K562 (cell line): ENCODE measurements around the gene NUDCD3. TPM values are rescaled to one million over a fixed set of nuclear protein-coding genes. Genes with fewer than 3 reads are reported as not detected.

Source experiments
- ATAC-seq: fragments of 200-7000 bp; cut with Tn5 transposase; 3 replicates; pipeline ENCODE4 v1.9.1; 2020; ENCODE audit warnings: moderate library complexity
- BruUV-seq: library from RNA; stranded (reverse); fragments of 400-500 nt; replicated peaks from 2 replicates; lab custom pipeline; 2021; lab: Mats Ljungman, UMichigan
- CTCF ChIA-PET: fragments of 300-600 bp; formaldehyde crosslinking; extraction: SDS; loops from one replicate; lab custom pipeline; 2021; ENCODE audit warnings: low intra/inter-chr PET ratio; lab: Yijun Ruan, JAX
- POLR2A ChIA-PET: fragments of 300-600, 350-650 bp; sonication (Branson Sonifier 250); formaldehyde crosslinking; extraction: SDS; loops from one replicate; lab custom pipeline; 2021; ENCODE audit warnings: antibody characterized with exemption, inconsistent platforms; lab: Yijun Ruan, JAX
- DNase-seq, 4 experiments: peaks; one replicate each; pipeline versions ENCODE4 v3.0.0 to v3.0.0-alpha.2; 2011 to 2018; ENCODE audit warnings: low spot score in 3 of 4, mixed read lengths in 3 of 4; ENCODE audit errors: extremely low read depth in 1 of 4
- FAIRE-seq: peaks from 2 replicates; lab custom pipeline; 2011; peaks lifted over from hg19 to GRCh38; lab: Jason Lieb, UNC
- H2AFZ ChIP-seq: 2 replicates; pipeline ENCODE4 v1.6.0; 2011; ENCODE audit warnings: low read depth, low read length, control low read depth, inconsistent platforms
- H3K27ac ChIP-seq: fragments of 200-600 bp; 3 replicates; pipeline ENCODE4 v1.8.0; 2011; ENCODE audit warnings: low read depth, mild to moderate bottlenecking, control low read depth, inconsistent platforms, low read length, moderate library complexity, mixed read lengths; ENCODE audit errors: extremely low read depth
- H3K27me3 ChIP-seq, 2 experiments: fragments of 300-600 bp in 1 of 2; 2 replicates in 1 of 2; 3 replicates in 1 of 2; pipeline versions ENCODE4 v1.6.0 to v1.8.0; 2011; ENCODE audit warnings: inconsistent platforms in 2 of 2, low read length in 2 of 2, mild to moderate bottlenecking in 1 of 2, mixed read lengths in 1 of 2, moderate library complexity in 1 of 2; ENCODE audit not compliant: control insufficient read depth in 2 of 2, insufficient read depth in 2 of 2
- H3K36me3 ChIP-seq: fragments of 300-600 bp; 3 replicates; pipeline ENCODE4 v1.8.0; 2011; ENCODE audit warnings: mild to moderate bottlenecking, low read length, inconsistent platforms; ENCODE audit not compliant: control insufficient read depth, insufficient read depth
- H3K4me1 ChIP-seq, 2 experiments: fragments of 200-600 bp in 1 of 2; replicated peaks in 1 of 2; 2 replicates in 1 of 2; 3 replicates in 1 of 2; pipeline versions ENCODE4 v1.5.1 to v1.8.0; 2011; ENCODE audit warnings: inconsistent platforms in 2 of 2, low read length in 2 of 2, mild to moderate bottlenecking in 1 of 2, mixed read lengths in 1 of 2, moderate library complexity in 1 of 2; ENCODE audit not compliant: control insufficient read depth in 2 of 2, insufficient read depth in 2 of 2
- H3K4me2 ChIP-seq: 2 replicates; pipeline ENCODE4 v1.6.1; 2011; ENCODE audit warnings: low read length, control low read depth, inconsistent platforms, mixed read lengths; ENCODE audit not compliant: insufficient read depth
- H3K4me3 ChIP-seq: fragments of 200-600 bp; sonication (generic), shearing (Covaris generic); 2 replicates; pipeline ENCODE4 v1.5.1; 2016; ENCODE audit warnings: control low read depth, inconsistent platforms
- H3K79me2 ChIP-seq: fragments of 200-600 bp; 3 replicates; pipeline ENCODE4 v1.8.0; 2011; ENCODE audit warnings: low read length, inconsistent platforms; ENCODE audit not compliant: control insufficient read depth, insufficient read depth
- H3K9ac ChIP-seq, 2 experiments: 2 replicates each; pipeline versions ENCODE4 v1.6.0 to v1.6.1; 2011; ENCODE audit warnings: low read depth in 2 of 2, low read length in 2 of 2, control low read depth in 1 of 2, inconsistent platforms in 1 of 2, mild to moderate bottlenecking in 1 of 2, mixed read lengths in 1 of 2; ENCODE audit not compliant: insufficient read depth in 1 of 2
- H3K9me1 ChIP-seq: one replicate; pipeline ENCODE4 v1.6.0; 2011; ENCODE audit warnings: inconsistent platforms, mild to moderate bottlenecking, low read length, moderate library complexity; ENCODE audit not compliant: control insufficient read depth, insufficient read depth
- H3K9me3 ChIP-seq: replicated peaks from 2 replicates; pipeline ENCODE4 v1.5.1; 2011; ENCODE audit warnings: low read depth, low read length, inconsistent platforms; ENCODE audit not compliant: control insufficient read depth, insufficient read depth
- H4K20me1 ChIP-seq: replicated peaks from 2 replicates; pipeline ENCODE4 v1.6.1; 2011; ENCODE audit warnings: low read length, inconsistent platforms, mixed read lengths; ENCODE audit not compliant: control insufficient read depth, insufficient read depth
- CAMTA2 ChIP-seq: fragments of 250-450 bp; sonication (Bioruptor Pico); conservative IDR thresholded peaks from 2 replicates; pipeline ENCODE4 v1.5.1; 2022
- DACH1 ChIP-seq: fragments of 450-650 bp; IDR thresholded peaks from 2 replicates; pipeline ENCODE4 v1.6.1; 2018; ENCODE audit not compliant: partially characterized antibody
- DNMT1 ChIP-seq: fragments of 450-650 bp; IDR thresholded peaks from 2 replicates; pipeline ENCODE4 v1.6.1; 2016; ENCODE audit warnings: antibody characterized with exemption, mild to moderate bottlenecking
- FOXA1 ChIP-seq: fragments of 450-650 bp; IDR thresholded peaks from 2 replicates; pipeline ENCODE4 v1.6.1; 2016; ENCODE audit warnings: mild to moderate bottlenecking, borderline replicate concordance
- MCM3 ChIP-seq: fragments of 450-650 bp; IDR thresholded peaks from 2 replicates; pipeline ENCODE4 v1.6.1; 2016
- MECOM ChIP-seq: fragments of 250-450 bp; sonication (Bioruptor Pico); IDR thresholded peaks from 2 replicates; pipeline ENCODE4 v1.8.0; 2022; ENCODE audit warnings: inconsistent platforms
- RCOR1 ChIP-seq, 2 experiments: IDR thresholded peaks; 2 replicates each; pipeline ENCODE4 v1.6.1; 2012; ENCODE audit warnings: low read depth in 2 of 2, low read length in 2 of 2, borderline replicate concordance in 1 of 2, improper control_type of control experiment in 1 of 2
- SIN3A ChIP-seq, 2 experiments: fragments of 150-350 bp in 1 of 2; IDR thresholded peaks; 2 replicates each; pipeline ENCODE4 v1.6.1; 2011 to 2016; ENCODE audit warnings: borderline replicate concordance in 2 of 2, low read depth in 2 of 2, low read length in 2 of 2, mild to moderate bottlenecking in 2 of 2, moderate library complexity in 2 of 2; ENCODE audit not compliant: control insufficient read depth in 1 of 2
- TEAD1 ChIP-seq, 2 experiments: fragments of 450-650 bp in 1 of 2; sonication (generic) in 1 of 2; formaldehyde crosslinking; IDR thresholded peaks; 2 replicates each; pipeline versions ENCODE4 v1.4.0 to v1.8.0; 2020 to 2022; ENCODE audit warnings: mild to moderate bottlenecking in 2 of 2, missing genetic modification reagents in 1 of 2
- U2AF2 ChIP-seq: fragments of 200-400 bp; formaldehyde crosslinking; optimal IDR thresholded peaks from 2 replicates; pipeline ENCODE3; 2017; ENCODE audit warnings: low read depth, mild to moderate bottlenecking, low read length
- YBX1 ChIP-seq: fragments of 450-650 bp; IDR thresholded peaks from 2 replicates; pipeline ENCODE4 v1.7.1; 2016; ENCODE audit warnings: mild to moderate bottlenecking
- ZEB2 ChIP-seq: fragments of 450-650 bp; IDR thresholded peaks from 2 replicates; pipeline ENCODE4 v1.6.1; 2016
- ZNF146 ChIP-seq: IDR thresholded peaks from one replicate; pipeline ENCODE4 v1.6.1; 2018; ENCODE audit warnings: missing compliant biosample characterization; ENCODE audit not compliant: unreplicated experiment
- ZNF197 ChIP-seq: fragments of 200-800 bp; sonication (Bioruptor generic); IDR thresholded peaks from 2 replicates; pipeline ENCODE4 v1.6.1; 2016; ENCODE audit warnings: low read depth, missing genetic modification characterization, missing compliant biosample characterization
- ZNF57 ChIP-seq: fragments of 450-650 bp; formaldehyde crosslinking; IDR thresholded peaks from 2 replicates; pipeline ENCODE4 v1.4.0; 2020; ENCODE audit warnings: mild to moderate bottlenecking, moderate library complexity
- ZNF668 ChIP-seq: fragments of 250-450 bp; sonication (Bioruptor Pico); IDR thresholded peaks from 2 replicates; pipeline ENCODE4 v1.8.0; 2022; ENCODE audit warnings: mild to moderate bottlenecking, inconsistent platforms
- WGBS: fragments of 100-300 bp; shearing (Covaris generic); methylation state at CpG from one replicate; pipeline ENCODE4 v1.1.6; 2016; ENCODE audit warnings: low coverage, mixed read lengths; ENCODE audit not compliant: insufficient coverage; ENCODE audit errors: missing lambda C conversion rate; 5-methylcytosine and 5-hydroxymethylcytosine counted together
- in situ Hi-C: fragments of 300-500 bp; cut with MboI; formaldehyde crosslinking; loops from 4 replicates; pipeline ENCODE4 v1.15.0; 2018; ENCODE audit warnings: inconsistent platforms, mixed read lengths
- intact Hi-C: fragments of 100-400 bp; cut with micrococcal nuclease; formaldehyde crosslinking; loops from 2 replicates; pipeline ENCODE4 v1.14.2; 2022
- polyA plus RNA-seq, 8 experiments: library from polyadenylated mRNA; depleted of rRNA in 4 of 8; stranded (reverse) in 5 of 8; unstranded in 3 of 8; fragments of >200 nt; fragmentation: Nextera tagmentation in 2 of 8; fragmentation: Illumina TruSeq in 1 of 8; extraction: Ambion mirVana in 2 of 8; extraction: Trizol in 1 of 8; gene quantifications; 2 replicates each; pipeline versions ENCODE4 v1.2.1 to v1.2.3, GENCODE V29; 2011 to 2014; ENCODE audit warnings: inconsistent platforms in 1 of 8, missing spikeins in 1 of 8
- total RNA-seq, 7 experiments: library from RNA; depleted of rRNA in 6 of 7; stranded (reverse); fragments of >200 nt in 6 of 7; fragmentation: Illumina TruSeq in 2 of 7; extraction: Trizol in 2 of 7; gene quantifications; 2 replicates each; pipeline versions ENCODE4 v1.2.1 to v1.2.3, GENCODE V29; 2011 to 2021; ENCODE audit warnings: low replicate concordance in 1 of 7
- TF ChIP-seq, protein P1 (sequence below): fragments of 250-450 bp; sonication (Bioruptor Pico); IDR thresholded peaks from 2 replicates; pipeline ENCODE4 v1.9.0; 2021; ENCODE audit warnings: mild to moderate bottlenecking, inconsistent platforms
- TF ChIP-seq, protein P2 (sequence below): fragments of 450-650 bp; IDR thresholded peaks from 2 replicates; pipeline ENCODE4 v1.6.1; 2016; ENCODE audit warnings: mild to moderate bottlenecking
- TF ChIP-seq, protein P3 (sequence below): fragments of 450-650 bp; IDR thresholded peaks from 2 replicates; pipeline ENCODE4 v1.6.1; 2016

NUDCD3 gene
- total and polyA plus RNA-seq, 9 of the 15 experiments (the other 6 are each of a cell fraction or from before 2014, with no cell fraction given): 24.8 to 64.2 (median 42.6) TPM

DNA sequence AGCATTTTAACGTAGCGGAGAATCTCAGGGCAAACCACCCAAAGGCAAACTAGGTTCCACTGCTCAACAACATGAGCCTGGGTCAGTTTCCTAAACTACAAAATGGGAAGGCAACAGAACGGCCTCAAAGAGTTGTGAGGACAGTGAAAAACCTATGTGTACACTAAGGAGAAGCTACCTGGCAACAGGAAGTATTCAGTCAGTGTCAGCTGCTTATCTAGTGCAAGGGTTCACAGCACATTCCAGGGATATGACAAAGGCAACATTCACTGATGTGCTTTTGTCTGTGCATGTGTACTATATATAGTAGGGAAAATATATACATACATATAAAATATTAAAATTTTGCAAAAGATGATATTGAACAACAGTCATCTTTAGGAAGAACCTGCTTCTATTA, 17.2 kb downstream of the NUDCD3 start:
- CTCF ChIA-PET: no interaction called here
- peaks cover 38% of the 10 kb centered on the region; the same call in 2 of the 3 replicates for H3K79me2 ChIP-seq
- no peaks in the 10 kb centered on the region for H3K27me3 ChIP-seq
- no peaks in the 10 kb centered on the region; the same call in 1 of the 2 replicates for H3K9me3 ChIP-seq
- no peak overlapping the region for H2AFZ ChIP-seq
- peak; percentile 62 for ATAC-seq
- H3K36me3 ChIP-seq: peaks cover 67% of the 10 kb centered on the region
- FAIRE-seq: peak; percentile 29
- peaks cover 9% of the 10 kb centered on the region for H4K20me1 ChIP-seq
- H3K9me1 ChIP-seq: no peaks in the 10 kb centered on the region
- H3K9ac ChIP-seq: no peak overlapping the region
- 80% methylated on average over 3 of the region's 3 CpGs for WGBS
- H3K4me2 ChIP-seq: no peak overlapping the region
- intact Hi-C loops (loop anchor here (10.0 kb wide), 1 partner anchor 98 kb away; no protein-coding TSS in a partner anchor), in situ Hi-C loops (loop anchor here (10.0 kb wide), 1 partner anchor 228 kb away; no protein-coding TSS in a partner anchor)
- peaks cover 4 to 7% of the 10 kb centered on the region in 2 experiments; a peak in 4 of 5 replicates for H3K4me1 ChIP-seq
- BruUV-seq: no TSS peak
- POLR2A ChIA-PET: interaction anchor here (0.7 to 1.4 kb wide), 2 partner anchors 11 to 17 kb away, joined by 3 read pairs; partner anchors contain the start of gene NUDCD3
- peak in 2 of 4 experiments; percentile 29 to 33 for DNase-seq
- H3K4me3 ChIP-seq: no peak overlapping the region
- no peak overlapping the region for H3K27ac ChIP-seq
- TF ChIP-seq RCOR1 (IDR thresholded peaks at IDR 0.05; ENCODE audit: borderline replicate concordance in 1 of 2, low read depth in 2 of 2, low read length in 2 of 2) (no peak), ZNF57 (CRISPR knock-in tag) (no peak), CAMTA2 (no peak), ZNF146 (CRISPR knock-in tag) (no peak), TEAD1 (CRISPR knock-in tag; IDR thresholded peaks at IDR 0.05) (peak in 1 of 2 experiments; percentile 85; a peak in 2 of 4 replicates), DNMT1 (no peak), U2AF2 (no peak), MCM3 (no peak), SIN3A (IDR thresholded peaks at IDR 0.05; ENCODE audit: borderline replicate concordance in 2 of 2, control insufficient read depth in 1 of 2, low read depth in 2 of 2, low read length in 2 of 2) (no peak), ZNF197 (CRISPR knock-in tag) (no peak), ZEB2 (0 out of 2 replicates have a peak, but pooled peaks have one; percentile 35), ZNF668 (no peak), FOXA1 (no peak), DACH1 (no peak), MECOM (CRISPR knock-in tag) (0 out of 2 replicates have a peak, but pooled peaks have one; percentile 42), YBX1 (no peak)
- TF ChIP-seq, protein P1, sequence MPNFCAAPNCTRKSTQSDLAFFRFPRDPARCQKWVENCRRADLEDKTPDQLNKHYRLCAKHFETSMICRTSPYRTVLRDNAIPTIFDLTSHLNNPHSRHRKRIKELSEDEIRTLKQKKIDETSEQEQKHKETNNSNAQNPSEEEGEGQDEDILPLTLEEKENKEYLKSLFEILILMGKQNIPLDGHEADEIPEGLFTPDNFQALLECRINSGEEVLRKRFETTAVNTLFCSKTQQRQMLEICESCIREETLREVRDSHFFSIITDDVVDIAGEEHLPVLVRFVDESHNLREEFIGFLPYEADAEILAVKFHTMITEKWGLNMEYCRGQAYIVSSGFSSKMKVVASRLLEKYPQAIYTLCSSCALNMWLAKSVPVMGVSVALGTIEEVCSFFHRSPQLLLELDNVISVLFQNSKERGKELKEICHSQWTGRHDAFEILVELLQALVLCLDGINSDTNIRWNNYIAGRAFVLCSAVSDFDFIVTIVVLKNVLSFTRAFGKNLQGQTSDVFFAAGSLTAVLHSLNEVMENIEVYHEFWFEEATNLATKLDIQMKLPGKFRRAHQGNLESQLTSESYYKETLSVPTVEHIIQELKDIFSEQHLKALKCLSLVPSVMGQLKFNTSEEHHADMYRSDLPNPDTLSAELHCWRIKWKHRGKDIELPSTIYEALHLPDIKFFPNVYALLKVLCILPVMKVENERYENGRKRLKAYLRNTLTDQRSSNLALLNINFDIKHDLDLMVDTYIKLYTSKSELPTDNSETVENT: no peak
- TF ChIP-seq, protein P2, sequence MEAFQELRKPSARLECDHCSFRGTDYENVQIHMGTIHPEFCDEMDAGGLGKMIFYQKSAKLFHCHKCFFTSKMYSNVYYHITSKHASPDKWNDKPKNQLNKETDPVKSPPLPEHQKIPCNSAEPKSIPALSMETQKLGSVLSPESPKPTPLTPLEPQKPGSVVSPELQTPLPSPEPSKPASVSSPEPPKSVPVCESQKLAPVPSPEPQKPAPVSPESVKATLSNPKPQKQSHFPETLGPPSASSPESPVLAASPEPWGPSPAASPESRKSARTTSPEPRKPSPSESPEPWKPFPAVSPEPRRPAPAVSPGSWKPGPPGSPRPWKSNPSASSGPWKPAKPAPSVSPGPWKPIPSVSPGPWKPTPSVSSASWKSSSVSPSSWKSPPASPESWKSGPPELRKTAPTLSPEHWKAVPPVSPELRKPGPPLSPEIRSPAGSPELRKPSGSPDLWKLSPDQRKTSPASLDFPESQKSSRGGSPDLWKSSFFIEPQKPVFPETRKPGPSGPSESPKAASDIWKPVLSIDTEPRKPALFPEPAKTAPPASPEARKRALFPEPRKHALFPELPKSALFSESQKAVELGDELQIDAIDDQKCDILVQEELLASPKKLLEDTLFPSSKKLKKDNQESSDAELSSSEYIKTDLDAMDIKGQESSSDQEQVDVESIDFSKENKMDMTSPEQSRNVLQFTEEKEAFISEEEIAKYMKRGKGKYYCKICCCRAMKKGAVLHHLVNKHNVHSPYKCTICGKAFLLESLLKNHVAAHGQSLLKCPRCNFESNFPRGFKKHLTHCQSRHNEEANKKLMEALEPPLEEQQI: no peak
- TF ChIP-seq, protein P3, sequence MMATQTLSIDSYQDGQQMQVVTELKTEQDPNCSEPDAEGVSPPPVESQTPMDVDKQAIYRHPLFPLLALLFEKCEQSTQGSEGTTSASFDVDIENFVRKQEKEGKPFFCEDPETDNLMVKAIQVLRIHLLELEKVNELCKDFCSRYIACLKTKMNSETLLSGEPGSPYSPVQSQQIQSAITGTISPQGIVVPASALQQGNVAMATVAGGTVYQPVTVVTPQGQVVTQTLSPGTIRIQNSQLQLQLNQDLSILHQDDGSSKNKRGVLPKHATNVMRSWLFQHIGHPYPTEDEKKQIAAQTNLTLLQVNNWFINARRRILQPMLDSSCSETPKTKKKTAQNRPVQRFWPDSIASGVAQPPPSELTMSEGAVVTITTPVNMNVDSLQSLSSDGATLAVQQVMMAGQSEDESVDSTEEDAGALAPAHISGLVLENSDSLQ: peak; percentile 63
